ENCODE measurements around the gene WRAP53.

DNA sequence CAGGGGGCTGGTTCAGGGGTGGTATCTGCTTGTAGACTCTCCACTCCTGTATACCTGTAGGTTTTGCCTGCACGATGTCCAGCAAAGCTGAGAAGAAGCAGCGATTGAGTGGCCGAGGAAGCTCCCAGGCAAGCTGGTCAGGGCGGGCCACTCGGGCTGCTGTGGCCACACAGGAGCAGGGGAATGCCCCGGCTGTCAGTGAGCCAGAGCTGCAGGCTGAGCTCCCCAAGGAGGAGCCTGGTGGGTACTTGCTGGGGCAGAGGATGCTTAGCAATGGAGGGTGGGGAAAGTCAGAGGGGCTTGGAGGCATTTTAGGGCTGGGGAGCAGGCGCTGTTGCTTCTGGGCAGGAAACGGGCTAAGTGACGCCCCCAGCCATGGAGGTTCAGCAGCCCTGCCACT is 31.4 kb downstream of the WRAP53 start:
- no peak for TF ChIP-seq EZH2 (IDR thresholded peaks at IDR 0.05; ENCODE audit: borderline replicate concordance, insufficient read depth, low read depth, low read length, poor library complexity, severe bottlenecking)
- TF ChIP-seq, protein P1, sequence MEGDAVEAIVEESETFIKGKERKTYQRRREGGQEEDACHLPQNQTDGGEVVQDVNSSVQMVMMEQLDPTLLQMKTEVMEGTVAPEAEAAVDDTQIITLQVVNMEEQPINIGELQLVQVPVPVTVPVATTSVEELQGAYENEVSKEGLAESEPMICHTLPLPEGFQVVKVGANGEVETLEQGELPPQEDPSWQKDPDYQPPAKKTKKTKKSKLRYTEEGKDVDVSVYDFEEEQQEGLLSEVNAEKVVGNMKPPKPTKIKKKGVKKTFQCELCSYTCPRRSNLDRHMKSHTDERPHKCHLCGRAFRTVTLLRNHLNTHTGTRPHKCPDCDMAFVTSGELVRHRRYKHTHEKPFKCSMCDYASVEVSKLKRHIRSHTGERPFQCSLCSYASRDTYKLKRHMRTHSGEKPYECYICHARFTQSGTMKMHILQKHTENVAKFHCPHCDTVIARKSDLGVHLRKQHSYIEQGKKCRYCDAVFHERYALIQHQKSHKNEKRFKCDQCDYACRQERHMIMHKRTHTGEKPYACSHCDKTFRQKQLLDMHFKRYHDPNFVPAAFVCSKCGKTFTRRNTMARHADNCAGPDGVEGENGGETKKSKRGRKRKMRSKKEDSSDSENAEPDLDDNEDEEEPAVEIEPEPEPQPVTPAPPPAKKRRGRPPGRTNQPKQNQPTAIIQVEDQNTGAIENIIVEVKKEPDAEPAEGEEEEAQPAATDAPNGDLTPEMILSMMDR (IDR thresholded peaks at IDR 0.05), result no peak
